A549 (cell line): ENCODE data around the gene IFITM1.

Source experiments
- CHD2 ChIP-seq: fragments of 150-350 bp; IDR thresholded peaks from 2 replicates; pipeline ENCODE4 v1.6.1; 2014; ENCODE audit warnings: low read length; ENCODE audit not compliant: partially characterized antibody
- KDM1A ChIP-seq: fragments of 200-600 bp; sonication (generic); IDR thresholded peaks from 2 replicates; pipeline ENCODE4 v1.6.1; 2016; ENCODE audit warnings: low read depth, mild to moderate bottlenecking
- MAFK ChIP-seq: fragments of 450-650 bp; IDR thresholded peaks from 2 replicates; pipeline ENCODE4 v1.6.1; 2014; ENCODE audit not compliant: partially characterized antibody
- TF ChIP-seq, protein P1 (sequence below): fragments of >200 bp; sonication (Bioruptor Twin); formaldehyde crosslinking; IDR thresholded peaks from 3 replicates; pipeline ENCODE4 v1.5.1; 2016
- TF ChIP-seq, protein P2 (sequence below): IDR thresholded peaks from 2 replicates; pipeline ENCODE4 v1.6.1; 2012; ENCODE audit warnings: low read depth, borderline replicate concordance

DNA sequence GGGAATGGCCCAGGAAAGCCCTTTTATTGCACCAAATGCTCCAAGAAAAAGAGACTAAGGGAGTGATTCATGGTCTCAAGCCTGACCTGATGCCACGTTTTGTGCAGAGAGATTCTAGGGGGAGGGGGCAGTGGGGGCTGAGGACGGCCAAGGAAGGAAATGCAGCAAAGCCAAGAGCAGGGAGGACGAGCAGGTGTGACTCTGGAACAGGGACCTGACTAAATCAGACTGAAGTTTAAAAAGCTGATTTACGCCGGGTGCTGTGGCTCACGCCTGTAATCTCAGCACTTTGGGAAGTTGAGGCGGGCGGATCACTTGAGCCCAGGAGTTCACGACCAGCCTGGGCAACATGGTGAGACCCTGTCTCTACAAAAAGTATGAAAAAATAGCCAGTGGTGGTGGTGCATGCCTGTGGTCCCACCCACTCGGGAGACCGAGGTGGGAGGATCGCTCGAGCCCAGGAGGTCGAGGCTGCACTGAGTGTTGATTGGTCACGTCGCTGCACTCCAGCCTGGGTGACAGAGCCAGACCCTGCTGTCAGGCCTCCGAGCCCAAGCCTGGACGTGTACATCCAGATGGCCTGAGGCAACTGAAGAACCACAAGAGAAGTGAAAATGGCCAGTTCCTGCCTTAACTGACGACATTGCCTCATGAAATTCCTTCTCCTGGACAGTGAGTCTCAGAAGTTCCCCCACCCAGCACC lies 17.7 kb downstream of the IFITM1 start:
- TF ChIP-seq CHD2, result no peak
- TF ChIP-seq, protein P1, sequence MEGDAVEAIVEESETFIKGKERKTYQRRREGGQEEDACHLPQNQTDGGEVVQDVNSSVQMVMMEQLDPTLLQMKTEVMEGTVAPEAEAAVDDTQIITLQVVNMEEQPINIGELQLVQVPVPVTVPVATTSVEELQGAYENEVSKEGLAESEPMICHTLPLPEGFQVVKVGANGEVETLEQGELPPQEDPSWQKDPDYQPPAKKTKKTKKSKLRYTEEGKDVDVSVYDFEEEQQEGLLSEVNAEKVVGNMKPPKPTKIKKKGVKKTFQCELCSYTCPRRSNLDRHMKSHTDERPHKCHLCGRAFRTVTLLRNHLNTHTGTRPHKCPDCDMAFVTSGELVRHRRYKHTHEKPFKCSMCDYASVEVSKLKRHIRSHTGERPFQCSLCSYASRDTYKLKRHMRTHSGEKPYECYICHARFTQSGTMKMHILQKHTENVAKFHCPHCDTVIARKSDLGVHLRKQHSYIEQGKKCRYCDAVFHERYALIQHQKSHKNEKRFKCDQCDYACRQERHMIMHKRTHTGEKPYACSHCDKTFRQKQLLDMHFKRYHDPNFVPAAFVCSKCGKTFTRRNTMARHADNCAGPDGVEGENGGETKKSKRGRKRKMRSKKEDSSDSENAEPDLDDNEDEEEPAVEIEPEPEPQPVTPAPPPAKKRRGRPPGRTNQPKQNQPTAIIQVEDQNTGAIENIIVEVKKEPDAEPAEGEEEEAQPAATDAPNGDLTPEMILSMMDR, result no peak
- TF ChIP-seq MAFK, result no peak
- TF ChIP-seq KDM1A, result no peak
- TF ChIP-seq, protein P2, sequence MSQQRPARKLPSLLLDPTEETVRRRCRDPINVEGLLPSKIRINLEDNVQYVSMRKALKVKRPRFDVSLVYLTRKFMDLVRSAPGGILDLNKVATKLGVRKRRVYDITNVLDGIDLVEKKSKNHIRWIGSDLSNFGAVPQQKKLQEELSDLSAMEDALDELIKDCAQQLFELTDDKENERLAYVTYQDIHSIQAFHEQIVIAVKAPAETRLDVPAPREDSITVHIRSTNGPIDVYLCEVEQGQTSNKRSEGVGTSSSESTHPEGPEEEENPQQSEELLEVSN, result no peak
